ENCODE results near the gene NEUROD2.

Gene NEUROD2

DNA sequence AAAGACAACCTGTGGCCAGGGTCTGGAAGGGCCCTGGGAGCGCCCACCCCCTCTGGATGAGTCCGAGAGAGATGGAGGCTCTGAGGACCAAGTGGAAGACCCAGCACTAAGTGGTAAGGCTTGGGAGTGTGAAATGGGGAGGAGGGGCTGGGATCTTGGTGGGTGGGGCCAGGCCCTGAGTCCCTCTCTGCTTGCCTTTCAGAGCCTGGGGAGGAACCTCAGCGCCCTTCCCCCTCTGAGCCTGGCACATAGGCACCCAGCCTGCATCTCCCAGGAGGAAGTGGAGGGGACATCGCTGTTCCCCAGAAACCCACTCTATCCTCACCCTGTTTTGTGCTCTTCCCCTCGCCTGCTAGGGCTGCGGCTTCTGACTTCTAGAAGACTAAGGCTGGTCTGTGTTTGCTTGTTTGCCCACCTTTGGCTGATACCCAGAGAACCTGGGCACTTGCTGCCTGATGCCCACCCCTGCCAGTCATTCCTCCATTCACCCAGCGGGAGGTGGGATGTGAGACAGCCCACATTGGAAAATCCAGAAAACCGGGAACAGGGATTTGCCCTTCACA, 28.0 kb upstream of the NEUROD2 start:
- no peak for DNase-seq (ENCODE audit: low read depth in 1 of 2, low spot score in 1 of 2)

GRCh38 chr17:39634384-39634871, 26.7 kb upstream of the NEUROD2 start:
- no peak for DNase-seq (ENCODE audit: low read depth in 1 of 2, low spot score in 1 of 2)

DNA sequence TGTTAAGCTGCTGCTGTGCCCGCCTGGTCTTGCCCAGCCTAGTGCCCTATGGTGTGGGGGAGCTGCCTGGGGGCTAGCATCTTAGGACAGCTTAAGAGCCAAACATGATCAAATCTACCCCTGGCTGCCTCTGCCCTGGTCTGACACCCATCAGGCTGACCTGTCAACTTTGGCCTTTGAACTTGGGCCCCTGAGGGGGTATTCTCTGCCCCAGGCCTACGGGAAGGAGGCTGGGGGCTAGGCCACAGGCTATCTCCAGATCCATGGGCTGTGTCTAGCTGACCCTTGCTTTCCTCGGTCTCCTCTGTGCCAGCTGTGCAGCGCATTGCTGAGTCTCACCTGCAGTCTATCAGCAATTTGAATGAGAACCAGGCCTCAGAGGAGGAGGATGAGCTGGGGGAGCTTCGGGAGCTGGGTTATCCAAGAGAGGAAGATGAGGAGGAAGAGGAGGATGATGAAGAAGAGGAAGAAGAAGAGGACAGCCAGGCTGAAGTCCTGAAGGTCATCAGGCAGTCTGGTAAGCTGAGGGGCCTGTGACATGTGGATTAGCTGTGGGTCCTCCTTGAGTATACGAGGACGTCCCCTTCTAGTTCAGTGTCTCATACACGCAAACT, 26.0 kb upstream of the NEUROD2 start:
- no peak for DNase-seq (ENCODE audit: low read depth in 1 of 2, low spot score in 1 of 2)

- no peak for DNase-seq (ENCODE audit: low read depth in 1 of 2, low spot score in 1 of 2)
Observed at GRCh38 chr17:39632153-39632941, 24.6 kb upstream of the NEUROD2 start.

DNA sequence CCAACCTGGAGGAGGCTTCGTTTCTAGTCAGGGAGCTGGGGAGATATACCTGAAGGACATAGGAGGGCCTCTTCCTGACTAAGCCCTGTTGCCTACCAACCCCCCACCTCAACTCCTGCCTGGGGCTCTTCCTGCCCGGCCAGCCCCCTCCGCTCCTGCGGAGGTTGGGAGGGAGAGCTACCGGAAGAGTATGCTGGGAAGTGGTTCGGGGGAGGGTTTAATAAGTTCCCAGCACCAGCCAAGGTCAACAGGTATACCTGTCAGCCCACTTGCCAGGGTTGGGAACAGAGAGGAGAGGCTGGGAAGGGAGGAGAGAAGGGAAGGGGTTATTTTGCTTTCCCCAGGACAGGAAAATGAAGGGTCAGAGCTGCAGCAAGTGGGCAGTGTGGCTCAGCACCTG, 23.7 kb upstream of the NEUROD2 start:
- no peak for DNase-seq (ENCODE audit: low read depth in 1 of 2, low spot score in 1 of 2)

DNA sequence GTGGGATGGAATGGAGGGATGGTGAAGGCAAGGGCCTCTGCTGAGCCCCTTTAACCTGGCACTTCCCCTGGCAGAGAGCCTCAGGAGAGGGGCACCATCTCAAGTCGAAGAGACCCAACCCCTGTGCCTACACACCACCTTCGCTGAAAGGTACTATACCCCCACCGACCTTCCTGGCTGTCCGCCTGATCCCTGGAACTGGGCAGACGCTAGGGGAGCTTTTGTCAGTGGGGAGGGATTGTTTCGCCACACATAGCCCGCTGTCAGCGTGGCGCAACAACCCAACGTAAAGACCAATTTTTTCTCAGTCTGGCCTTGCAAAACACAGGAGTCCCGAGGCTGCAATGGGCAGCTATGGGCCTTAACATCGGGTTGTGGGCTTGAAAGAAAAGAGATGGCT, 22.2 kb upstream of the NEUROD2 start:
- no peak for DNase-seq (ENCODE audit: low read depth in 1 of 2, low spot score in 1 of 2)

DNA sequence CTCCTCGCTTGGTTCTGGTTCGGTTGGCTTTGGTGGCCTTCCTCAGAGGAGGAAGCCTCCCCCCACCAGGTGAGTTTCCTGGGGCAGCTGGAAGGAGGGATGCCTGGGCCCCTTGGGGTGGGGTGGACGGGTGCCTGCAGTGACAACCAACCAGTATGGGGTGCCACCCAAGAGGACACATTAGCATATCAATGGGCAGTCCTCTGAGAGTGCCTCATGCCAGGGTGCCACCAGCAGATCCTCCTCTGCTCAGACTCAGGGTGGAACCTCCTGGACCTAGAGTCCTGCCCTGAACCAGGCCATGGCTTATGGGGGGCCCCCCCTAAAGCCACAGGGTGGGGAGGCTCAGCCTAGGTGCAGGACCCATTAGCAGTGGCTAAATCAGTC, 21.8 kb upstream of the NEUROD2 start:
- DNase-seq (ENCODE audit: low read depth in 1 of 2, low spot score in 1 of 2): no peak

DNA sequence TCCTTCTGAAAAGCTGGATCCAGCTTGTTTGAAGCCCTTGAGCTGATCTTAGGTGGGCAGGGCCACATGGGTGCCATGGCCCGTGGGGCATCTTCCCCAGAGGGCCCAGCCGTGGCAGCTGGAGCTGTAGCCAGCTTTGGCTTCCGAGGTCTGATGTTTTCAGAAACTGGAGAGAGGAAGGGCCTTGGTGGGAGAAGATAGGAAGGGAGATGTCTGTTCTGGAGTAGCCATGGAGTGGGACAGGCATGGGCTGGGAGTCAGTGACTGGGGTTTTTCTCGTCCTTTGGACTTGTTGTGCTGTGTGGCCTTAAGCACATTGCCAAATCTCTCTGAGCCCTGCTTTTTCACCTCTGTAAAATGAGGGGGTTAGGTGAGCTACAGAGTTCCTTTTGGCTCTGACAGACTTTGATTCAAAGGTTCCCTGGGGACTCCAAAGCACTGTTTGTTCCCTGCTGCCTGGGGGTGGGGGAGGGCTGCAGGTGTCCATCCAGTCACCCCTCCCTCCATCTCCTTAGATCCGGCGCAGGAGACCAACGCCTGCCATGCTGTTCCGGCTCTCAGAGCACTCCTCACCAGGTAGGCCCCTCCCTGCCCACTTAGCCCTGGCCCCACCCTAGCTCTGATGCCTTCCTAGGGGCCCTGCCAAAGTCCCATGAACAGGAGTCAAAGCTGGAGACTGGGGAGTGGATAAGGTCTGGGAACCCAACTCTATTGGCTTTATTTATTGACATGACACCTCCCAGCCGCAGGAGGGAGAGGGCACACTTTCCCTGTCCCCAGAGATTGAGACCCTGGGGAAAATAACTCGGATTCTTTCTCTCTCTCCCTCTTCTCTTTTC, 21.2 kb upstream of the NEUROD2 start:
- no peak for DNase-seq (ENCODE audit: low read depth in 1 of 2, low spot score in 1 of 2)

DNA sequence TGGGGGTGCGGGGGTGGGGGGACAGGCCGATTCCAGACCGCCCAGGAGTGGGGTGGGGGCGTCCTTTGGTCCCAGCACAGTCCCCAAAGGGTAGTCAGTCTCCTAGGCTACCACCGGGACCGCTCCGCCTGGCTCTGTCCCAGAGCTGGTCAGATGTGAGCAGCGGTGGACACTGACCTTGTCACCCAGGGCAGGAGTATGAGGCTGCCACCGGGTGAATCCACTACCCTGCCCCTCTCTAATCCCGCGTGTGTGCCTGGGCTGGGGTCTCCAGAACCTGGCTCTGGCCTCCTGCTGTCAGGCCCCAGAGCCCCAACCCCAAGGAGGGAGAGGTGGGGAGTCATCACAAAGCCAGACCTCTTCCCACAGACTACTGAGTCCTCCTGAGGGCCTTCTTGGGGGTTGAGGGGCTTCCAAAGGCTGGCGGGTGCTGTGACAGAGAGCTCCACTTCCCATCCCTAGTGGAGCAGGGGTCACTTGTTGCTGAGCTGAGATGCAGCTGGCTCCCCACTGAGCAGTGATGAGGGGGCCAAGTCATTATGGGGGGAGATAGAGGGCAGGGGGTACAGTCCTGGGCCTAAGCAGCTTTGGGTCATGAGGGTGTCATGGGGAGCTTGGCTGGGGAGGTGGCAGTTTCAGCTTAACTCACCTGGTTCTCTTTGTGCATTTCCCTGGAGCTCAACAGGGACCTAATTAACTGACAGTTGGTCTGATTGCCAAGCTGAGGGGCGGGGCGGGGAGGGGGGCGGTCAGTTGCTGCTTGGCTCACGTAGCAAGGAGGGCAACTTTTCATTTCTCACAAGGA, 20.2 kb upstream of the NEUROD2 start:
- DNase-seq (ENCODE audit: low read depth in 1 of 2, low spot score in 1 of 2): no peak

DNA sequence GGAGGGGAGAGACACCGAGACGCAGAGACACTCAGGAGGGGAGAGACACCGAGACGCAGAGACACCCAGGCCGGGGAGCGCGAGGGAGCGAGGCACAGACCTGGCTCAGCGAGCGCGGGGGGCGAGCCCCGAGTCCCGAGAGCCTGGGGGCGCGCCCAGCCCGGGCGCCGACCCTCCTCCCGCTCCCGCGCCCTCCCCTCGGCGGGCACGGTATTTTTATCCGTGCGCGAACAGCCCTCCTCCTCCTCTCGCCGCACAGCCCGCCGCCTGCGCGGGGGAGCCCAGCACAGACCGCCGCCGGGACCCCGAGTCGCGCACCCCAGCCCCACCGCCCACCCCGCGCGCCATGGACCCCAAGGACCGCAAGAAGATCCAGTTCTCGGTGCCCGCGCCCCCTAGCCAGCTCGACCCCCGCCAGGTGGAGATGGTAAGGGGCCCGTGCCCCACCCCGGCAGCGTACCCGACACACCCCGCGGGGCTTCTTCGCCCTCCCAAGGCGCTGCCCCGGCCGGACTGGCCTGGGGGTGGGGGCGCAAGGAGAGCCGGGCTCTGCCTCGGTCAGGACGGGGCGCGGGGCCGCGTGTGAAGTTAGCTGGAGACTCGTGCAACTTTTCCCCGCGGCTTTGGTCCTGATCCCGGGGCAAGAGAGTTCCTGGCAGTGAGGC, 19.5 kb upstream of the NEUROD2 start:
- no peak for DNase-seq (ENCODE audit: low read depth in 1 of 2, low spot score in 1 of 2)

- DNase-seq (ENCODE audit: low read depth in 1 of 2, low spot score in 1 of 2): no peak
Observed at GRCh38 chr17:39626171-39627046, 18.7 kb upstream of the NEUROD2 start, which contains the start of gene PPP1R1B. TSS of gene PPP1R1B (plus strand) at chr17:39626952. CDS start at chr17:39627393, 441 bp downstream.

- no peak for DNase-seq (ENCODE audit: low read depth in 1 of 2, low spot score in 1 of 2)
Observed at GRCh38 chr17:39625198-39625785, 17.6 kb upstream of the NEUROD2 start.

GRCh38 chr17:39624313-39624712, 16.6 kb upstream of the NEUROD2 start:
- no peak for DNase-seq (ENCODE audit: low read depth in 1 of 2, low spot score in 1 of 2)

DNA sequence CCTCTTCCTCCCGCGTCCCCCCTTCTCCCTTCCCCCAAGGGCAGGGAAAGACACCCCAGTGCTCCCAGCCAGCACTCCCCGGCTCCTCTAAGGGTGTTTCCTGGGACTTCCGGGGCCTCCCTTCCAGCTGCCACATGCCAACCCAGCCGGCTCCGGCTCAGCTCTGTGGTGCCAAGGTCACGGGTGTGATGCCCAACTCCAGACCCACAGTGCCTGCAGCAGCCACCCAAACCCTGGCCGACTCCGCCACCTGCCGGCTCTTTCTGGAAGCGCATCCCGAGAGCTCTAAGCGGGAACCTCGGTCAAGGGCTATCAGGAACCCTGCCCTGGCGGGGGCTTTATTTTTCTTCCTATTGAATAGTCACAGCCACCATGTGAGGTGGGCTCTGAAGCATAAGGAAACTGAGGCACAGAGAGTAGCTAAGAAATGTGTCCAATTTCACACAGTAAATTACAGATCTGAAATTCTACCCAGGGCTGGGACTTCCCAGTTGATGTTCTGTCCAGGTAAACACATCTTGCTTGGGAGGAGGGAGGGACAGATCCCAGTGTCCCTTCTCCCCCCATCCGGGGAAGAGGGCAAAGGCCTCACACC, 15.7 kb upstream of the NEUROD2 start:
- DNase-seq (ENCODE audit: low read depth in 1 of 2, low spot score in 1 of 2): peak; percentile 75 to 80

DNA sequence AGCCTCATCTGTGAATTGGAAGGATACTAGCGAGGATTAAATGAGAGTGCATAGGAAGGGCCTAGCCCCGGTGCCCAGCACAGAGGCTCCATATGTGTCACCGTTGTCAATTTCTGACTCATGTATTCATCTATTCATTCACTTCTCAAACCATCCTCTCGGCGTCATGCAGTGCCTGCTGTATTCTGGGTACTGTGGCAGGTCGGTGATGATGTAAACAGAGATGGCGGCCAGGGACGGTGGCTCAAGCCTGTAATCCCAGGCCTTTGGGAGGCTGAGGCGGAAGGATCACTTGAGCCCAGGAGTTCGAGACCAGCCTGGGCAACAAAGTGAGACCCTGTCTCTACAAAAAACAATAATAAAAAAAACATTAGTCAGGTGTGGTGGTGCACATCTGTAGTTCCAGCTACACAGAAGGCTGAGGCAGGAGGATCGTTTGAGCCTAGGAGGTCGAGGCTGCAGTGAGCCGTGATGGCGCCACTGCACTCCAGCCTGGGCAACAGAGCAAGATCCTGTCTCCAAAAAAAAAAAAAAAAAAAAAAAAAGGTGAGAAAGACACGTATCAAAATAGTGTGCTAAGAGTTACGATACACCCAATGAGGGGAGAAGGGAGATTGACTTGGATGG, 14.8 kb upstream of the NEUROD2 start:
- peak in 1 of 2 donors; percentile 19 for DNase-seq (ENCODE audit: low read depth in 1 of 2, low spot score in 1 of 2)

DNA sequence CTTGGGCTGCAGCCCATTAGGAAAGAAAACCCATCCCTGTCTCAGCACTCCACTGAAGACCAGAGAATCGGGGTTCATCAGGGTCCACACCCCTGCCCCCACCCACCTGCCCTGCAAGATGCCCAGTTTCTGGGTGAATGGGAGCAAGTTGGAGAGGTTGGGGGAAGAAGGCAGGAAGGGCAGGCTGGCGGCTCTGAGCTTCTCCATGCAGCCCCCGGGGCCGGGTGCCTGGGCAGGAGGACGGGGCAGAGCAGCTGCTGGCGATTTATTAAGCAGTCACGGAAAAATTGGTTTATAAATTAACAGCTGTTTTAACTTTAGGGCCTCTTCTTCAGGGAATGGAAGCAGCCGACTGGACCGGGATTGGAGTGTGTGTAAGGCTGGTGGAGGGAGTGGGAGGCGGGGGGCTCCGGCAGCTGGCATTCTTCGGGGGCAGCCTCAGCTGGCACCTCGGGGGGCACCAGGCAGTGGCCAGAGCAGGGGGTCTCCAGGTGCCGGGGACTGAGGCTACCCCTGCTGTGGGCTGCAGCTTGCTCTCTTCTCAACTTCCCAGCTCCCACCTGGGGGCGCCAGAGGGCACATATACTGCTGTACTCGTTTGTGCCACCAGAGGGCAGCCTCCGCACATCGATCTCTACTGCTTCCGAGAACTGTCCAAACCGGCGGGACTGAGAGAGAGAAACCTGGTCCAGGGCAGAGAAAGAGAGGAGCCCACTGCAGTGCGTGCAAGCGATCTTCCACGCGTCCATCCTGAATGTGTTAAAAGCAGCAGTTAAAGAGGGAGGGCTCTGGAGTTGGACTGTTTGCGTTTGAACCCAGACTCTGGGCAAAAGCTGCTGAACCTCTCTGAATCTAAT, 14.0 kb upstream of the NEUROD2 start:
- DNase-seq (ENCODE audit: low read depth in 1 of 2, low spot score in 1 of 2): peak; percentile 82 to 92

GRCh38 chr17:39619786-39620101, 12.0 kb upstream of the NEUROD2 start:
- no peak for DNase-seq (ENCODE audit: low read depth in 1 of 2, low spot score in 1 of 2)

All from activated T-helper 1 cell treated with anti-CD3 and anti-CD28 coated beads, Interleukin-2, amount 50 U/mL, for 16 hours (primary cell).